Fibroblast of lung (primary cell): ENCODE results near the gene PRDX3. TPM values are rescaled to one million over a fixed set of nuclear protein-coding genes. Genes with fewer than 3 reads are reported as not detected.
A peak's percentile ranks its signal among the peaks of the same experiment; 100 is the strongest.

ENCODE experiments used
- DNase-seq, 2 donors: peaks; one replicate each; pipeline versions ENCODE4 v3.0.0 to v3.0.0-alpha.2; 2010; ENCODE audit warnings: low read depth in 2 of 2
- H2AFZ ChIP-seq: 2 replicates; pipeline ENCODE4 v1.5.1; 2012; ENCODE audit warnings: low read length, control low read depth, inconsistent platforms
- H3K27ac ChIP-seq: 2 replicates; pipeline ENCODE4 v1.5.1; 2011; ENCODE audit warnings: low read length, control low read depth; ENCODE audit not compliant: insufficient read depth
- H3K27me3 ChIP-seq: 2 replicates; pipeline ENCODE4 v1.5.1; 2011; ENCODE audit warnings: mild to moderate bottlenecking, low read length; ENCODE audit not compliant: control insufficient read depth, insufficient read depth
- H3K36me3 ChIP-seq: 2 replicates; pipeline ENCODE4 v1.5.1; 2011; ENCODE audit warnings: low read length; ENCODE audit not compliant: control insufficient read depth, insufficient read depth
- H3K4me1 ChIP-seq: 2 replicates; pipeline ENCODE4 v1.5.1; 2011; ENCODE audit warnings: low read length; ENCODE audit not compliant: control insufficient read depth, insufficient read depth; ENCODE audit errors: extremely low read depth
- H3K4me2 ChIP-seq: 2 replicates; pipeline ENCODE4 v1.5.1; 2011; ENCODE audit warnings: low read length, control low read depth; ENCODE audit not compliant: insufficient read depth; ENCODE audit errors: extremely low read depth
- H3K4me3 ChIP-seq, 4 experiments: fragments of 200-600 bp in 1 of 4; sonication (generic) in 1 of 4; replicated peaks in 1 of 4; 2 replicates each; pipeline ENCODE4 v1.5.1; 2011 to 2016; ENCODE audit warnings: low read length in 4 of 4, low read depth in 3 of 4, mild to moderate bottlenecking in 3 of 4, control low read depth in 2 of 4, inconsistent platforms in 1 of 4, mixed read lengths in 1 of 4; ENCODE audit not compliant: insufficient read depth in 1 of 4; ENCODE audit errors: control extremely low read depth in 1 of 4
- H3K79me2 ChIP-seq: 2 replicates; pipeline ENCODE4 v1.5.1; 2012; ENCODE audit warnings: mild to moderate bottlenecking, low read length, inconsistent platforms; ENCODE audit not compliant: control insufficient read depth, insufficient read depth
- H3K9ac ChIP-seq: 2 replicates; pipeline ENCODE4 v1.5.1; 2011; ENCODE audit warnings: mild to moderate bottlenecking, low read length, control low read depth; ENCODE audit not compliant: insufficient read depth
- H3K9me3 ChIP-seq: 2 replicates; pipeline ENCODE4 v1.5.1; 2012; ENCODE audit warnings: low read depth, low read length; ENCODE audit not compliant: control insufficient read depth, insufficient read depth
- H4K20me1 ChIP-seq: 2 replicates; pipeline ENCODE4 v1.5.1; 2011; ENCODE audit warnings: low read length; ENCODE audit not compliant: control insufficient read depth, insufficient read depth; ENCODE audit errors: extremely low read depth
- CTCF ChIP-seq, 2 donors: IDR thresholded peaks in 1 of 2; conservative IDR thresholded peaks in 1 of 2; 1 replicate in 1 of 2; 2 replicates in 1 of 2; pipeline ENCODE4 v1.5.1; 2011 to 2012; ENCODE audit warnings: low read length in 2 of 2, control low read depth in 1 of 2, inconsistent platforms in 1 of 2, low read depth in 1 of 2, mild to moderate bottlenecking in 1 of 2
- EZH2 ChIP-seq: IDR thresholded peaks from 2 replicates; pipeline ENCODE4 v1.5.1; 2012; ENCODE audit warnings: low read length, control low read depth, mild to moderate bottlenecking; ENCODE audit errors: missing control alignments
- polyA plus RNA-seq, 2 donors: library from polyadenylated mRNA; depleted of rRNA in 1 of 2; stranded (reverse) in 1 of 2; unstranded in 1 of 2; fragments of >200 nt; gene quantifications; 2 replicates each; pipeline ENCODE4 v1.2.1, GENCODE V29; 2011 to 2012; ENCODE audit warnings: missing spikeins in 1 of 2
- total RNA-seq: library from RNA; depleted of rRNA; stranded (reverse); fragments of >200 nt; gene quantifications from 2 replicates; pipeline ENCODE4 v1.2.1, GENCODE V29; 2014

Gene PRDX3
- total and polyA plus RNA-seq, 2 donors (not counting 1 experiment from before 2014, with no cell fraction given): 287 to 303 TPM

- DNase-seq: no peak
- no peaks in the 10 kb centered on the region for H3K36me3 ChIP-seq
- no peaks in the 10 kb centered on the region for H3K27me3 ChIP-seq
- no peak overlapping the region for H3K4me3 ChIP-seq
- no peak overlapping the region for H3K4me2 ChIP-seq
- H3K4me1 ChIP-seq: peaks cover 31% of the 10 kb centered on the region
- H4K20me1 ChIP-seq: no peaks in the 10 kb centered on the region
- H2AFZ ChIP-seq: no peak overlapping the region
- peaks cover 76% of the 10 kb centered on the region for H3K79me2 ChIP-seq
- H3K27ac ChIP-seq: peak overlapping the region; percentile 24
- H3K9me3 ChIP-seq: no peaks in the 10 kb centered on the region
- TF ChIP-seq EZH2 (no peak), CTCF (conservative IDR thresholded peaks at IDR 0.05 in 1 of 2, IDR thresholded peaks at IDR 0.05 in 1 of 2; ENCODE audit: low read depth in 1 of 2, low read length in 2 of 2) (no peak)
- H3K9ac ChIP-seq: no peak overlapping the region
Observed at GRCh38 chr10:119217401-119217800, 38.8 kb upstream of the PRDX3 start.

- no peak for TF ChIP-seq EZH2
- TF ChIP-seq CTCF (conservative IDR thresholded peaks at IDR 0.05 in 1 of 2, IDR thresholded peaks at IDR 0.05 in 1 of 2; ENCODE audit: low read depth in 1 of 2, low read length in 2 of 2): no peak
- H3K4me2 ChIP-seq: no peak overlapping the region
- peaks cover 31% of the 10 kb centered on the region for H3K4me1 ChIP-seq
- no peak overlapping the region for H3K4me3 ChIP-seq
- H3K36me3 ChIP-seq: no peaks in the 10 kb centered on the region
- no peak for DNase-seq
- H3K79me2 ChIP-seq: peaks cover 79% of the 10 kb centered on the region
- H3K27me3 ChIP-seq: no peaks in the 10 kb centered on the region
- H3K27ac ChIP-seq: no peak overlapping the region
- H3K9me3 ChIP-seq: no peaks in the 10 kb centered on the region
- no peaks in the 10 kb centered on the region for H4K20me1 ChIP-seq
- H2AFZ ChIP-seq: no peak overlapping the region
- no peak overlapping the region for H3K9ac ChIP-seq
Observed at GRCh38 chr10:119216127-119216526, 37.5 kb upstream of the PRDX3 start.

GRCh38 chr10:119215371-119215770, 36.8 kb upstream of the PRDX3 start:
- Histone ChIP-seq H3K27me3 (no peaks in the 10 kb centered on the region), H3K27ac (no peak overlapping the region), H3K36me3 (no peaks in the 10 kb centered on the region), H3K79me2 (peaks cover 84% of the 10 kb centered on the region), H3K4me2 (no peak overlapping the region), H3K4me3 (no peak overlapping the region), H3K9ac (no peak overlapping the region), H2AFZ (no peak overlapping the region), H4K20me1 (no peaks in the 10 kb centered on the region), H3K4me1 (peaks cover 29% of the 10 kb centered on the region), H3K9me3 (no peaks in the 10 kb centered on the region)
- no peak for DNase-seq
- TF ChIP-seq CTCF (conservative IDR thresholded peaks at IDR 0.05 in 1 of 2, IDR thresholded peaks at IDR 0.05 in 1 of 2; ENCODE audit: low read depth in 1 of 2, low read length in 2 of 2) (no peak), EZH2 (no peak)
